HG03280 (cell line): ENCODE measurements around the gene DKK3.
"Not testable (repeated sequence)": the region's sequence is repeated elsewhere in the genome, so short reads cannot be mapped to it uniquely, and the experiment has no call there.

ENCODE experiments used
- ATAC-seq: cut with Tn5 transposase; IDR thresholded peaks from one replicate; pipeline ENCODE4 v1.9.1; 2021; ENCODE audit warnings: mild to moderate bottlenecking, moderate library complexity; ENCODE audit not compliant: unreplicated experiment

The DKK3 gene

DNA sequence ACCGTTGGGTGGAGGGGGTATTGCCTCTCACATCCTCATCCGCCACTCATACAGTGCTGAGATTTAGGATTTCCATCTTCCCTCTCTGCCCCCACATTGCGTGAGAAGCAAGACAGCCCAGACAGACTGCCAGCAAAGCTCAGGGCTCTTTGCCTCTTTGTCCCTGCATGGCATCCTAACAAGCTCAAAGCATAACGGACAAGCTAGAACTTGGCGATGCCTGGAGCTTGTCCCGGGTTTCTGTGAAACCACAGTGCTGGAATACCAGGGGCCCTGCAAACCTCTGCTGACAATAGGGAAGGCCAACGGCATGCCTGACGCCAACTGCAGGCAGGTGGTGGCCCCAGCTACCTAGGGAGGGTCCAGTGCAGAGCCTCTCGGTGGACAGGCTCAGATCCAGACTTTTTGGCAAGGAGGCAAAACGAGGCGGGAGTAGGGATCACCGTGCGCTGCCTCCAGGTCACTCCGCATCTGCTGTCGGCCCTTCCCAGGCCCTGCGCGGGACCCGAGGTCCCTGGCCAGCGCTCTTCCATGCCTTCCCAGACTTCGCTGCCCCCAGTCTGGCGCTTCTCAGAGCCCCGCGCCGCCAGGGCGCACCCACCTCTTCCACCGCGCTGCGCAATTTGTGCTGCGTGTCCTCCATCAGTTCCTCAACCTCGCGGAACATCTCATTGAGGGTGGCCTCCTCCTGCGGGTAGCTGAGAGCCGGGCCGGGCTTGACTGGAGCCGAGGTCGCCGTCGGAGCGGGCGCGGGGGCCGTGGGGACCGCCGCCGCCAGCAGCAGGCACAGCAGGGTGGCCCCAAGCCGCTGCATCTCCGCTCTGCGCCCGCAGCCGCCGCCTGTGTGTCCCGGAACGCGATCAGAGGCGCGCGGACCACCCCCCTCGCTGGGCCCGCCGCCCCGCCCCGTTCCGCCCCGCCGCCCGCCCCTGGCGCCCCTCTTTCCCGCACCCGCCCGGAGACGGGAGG lies at the start of gene DKK3:
Gene DKK3, minus strand, starts transcription at position 858 of the 969 bp plus-strand sequence. Its CDS starts 44 bp downstream, at position 814.
- no peak for ATAC-seq

DNA sequence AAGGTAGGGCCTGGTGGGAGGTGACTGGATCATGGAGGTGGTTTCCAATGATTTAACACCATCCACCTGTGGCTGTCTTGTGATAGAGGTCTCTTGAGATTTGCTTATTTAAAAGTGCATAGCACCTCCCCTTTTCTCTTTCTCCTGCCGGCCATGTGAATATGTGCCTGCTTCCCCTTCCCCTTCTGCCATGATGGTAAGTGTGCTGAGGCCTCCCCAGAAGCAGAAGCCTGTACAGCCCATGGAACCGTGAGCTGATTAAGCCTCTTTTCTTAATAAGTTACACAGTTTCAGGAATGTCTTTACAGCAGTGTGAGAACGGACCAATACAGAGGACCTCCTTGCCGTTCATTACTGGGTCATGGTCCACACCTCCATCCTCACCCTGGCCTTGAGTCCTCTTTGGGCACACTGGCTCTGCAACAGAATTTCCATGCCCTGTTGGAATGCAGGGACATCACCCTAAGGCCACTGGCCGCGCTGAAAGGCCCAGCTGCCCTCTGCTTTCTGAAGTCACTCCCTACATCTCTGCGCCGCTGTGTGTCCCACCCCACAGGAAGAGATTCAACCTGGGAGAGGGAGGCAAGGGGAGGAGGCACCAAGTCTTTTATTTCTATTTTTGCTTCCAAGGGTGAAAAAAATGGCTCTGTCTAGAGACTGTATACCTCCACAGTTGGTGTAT lies 49.0 kb upstream of the DKK3 start:
- no peak for ATAC-seq

DNA sequence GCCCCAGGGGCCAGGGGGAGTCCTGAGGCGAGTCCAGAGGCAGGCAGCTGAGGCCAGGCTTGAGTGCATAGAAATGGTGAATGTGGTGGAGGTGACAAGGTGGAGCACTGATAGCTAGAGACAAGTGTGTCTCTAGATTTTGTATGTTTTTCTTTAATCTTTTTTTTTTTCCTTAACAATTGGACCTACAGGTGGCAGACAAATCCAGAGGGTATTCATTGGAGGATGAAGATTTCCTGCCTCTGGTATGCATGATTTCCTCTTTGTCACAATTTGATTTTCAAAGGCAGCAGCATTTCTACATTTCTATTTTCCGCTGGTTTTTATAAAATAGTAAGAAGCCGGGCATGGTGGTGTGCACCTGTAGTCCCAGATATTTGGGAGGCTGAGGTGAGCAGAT lies 47.7 kb upstream of the DKK3 start:
- no peak for ATAC-seq

DNA sequence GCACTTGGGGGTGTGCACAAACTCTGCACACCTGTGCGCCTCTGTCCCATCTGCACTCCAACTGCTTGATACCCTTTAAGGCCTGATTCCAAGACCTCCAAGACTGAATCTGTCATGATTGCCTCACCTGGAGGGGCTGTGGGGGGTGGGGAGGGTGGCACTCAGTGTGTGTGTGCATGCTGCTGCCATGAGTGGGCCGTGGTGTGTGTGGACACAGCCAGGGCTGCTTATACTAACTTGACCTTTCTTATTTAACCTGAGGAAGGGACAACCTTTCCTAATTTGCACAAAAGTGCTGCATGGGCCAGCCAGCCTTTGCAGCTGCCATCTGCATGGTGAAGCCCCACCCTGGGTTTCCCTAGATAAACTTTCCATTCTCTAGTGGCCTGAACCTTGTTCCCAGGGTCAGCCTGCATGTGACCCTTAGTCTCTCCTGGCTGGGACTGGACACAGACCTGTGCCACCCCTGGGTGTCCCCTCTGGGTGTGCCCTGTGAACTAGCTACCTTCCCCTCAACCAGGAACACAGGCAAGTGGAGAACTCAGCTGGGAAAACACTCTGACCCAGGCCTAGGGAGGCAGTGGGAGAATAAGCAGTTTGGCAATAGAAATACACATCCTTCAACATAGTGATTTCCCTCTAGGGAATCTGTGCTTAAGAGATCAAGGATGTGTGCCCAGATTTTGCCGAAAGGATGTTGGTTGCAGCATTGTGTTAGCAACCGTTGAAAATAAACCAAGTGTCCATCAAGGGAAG lies 45.4 kb upstream of the DKK3 start:
- no peak for ATAC-seq

DNA sequence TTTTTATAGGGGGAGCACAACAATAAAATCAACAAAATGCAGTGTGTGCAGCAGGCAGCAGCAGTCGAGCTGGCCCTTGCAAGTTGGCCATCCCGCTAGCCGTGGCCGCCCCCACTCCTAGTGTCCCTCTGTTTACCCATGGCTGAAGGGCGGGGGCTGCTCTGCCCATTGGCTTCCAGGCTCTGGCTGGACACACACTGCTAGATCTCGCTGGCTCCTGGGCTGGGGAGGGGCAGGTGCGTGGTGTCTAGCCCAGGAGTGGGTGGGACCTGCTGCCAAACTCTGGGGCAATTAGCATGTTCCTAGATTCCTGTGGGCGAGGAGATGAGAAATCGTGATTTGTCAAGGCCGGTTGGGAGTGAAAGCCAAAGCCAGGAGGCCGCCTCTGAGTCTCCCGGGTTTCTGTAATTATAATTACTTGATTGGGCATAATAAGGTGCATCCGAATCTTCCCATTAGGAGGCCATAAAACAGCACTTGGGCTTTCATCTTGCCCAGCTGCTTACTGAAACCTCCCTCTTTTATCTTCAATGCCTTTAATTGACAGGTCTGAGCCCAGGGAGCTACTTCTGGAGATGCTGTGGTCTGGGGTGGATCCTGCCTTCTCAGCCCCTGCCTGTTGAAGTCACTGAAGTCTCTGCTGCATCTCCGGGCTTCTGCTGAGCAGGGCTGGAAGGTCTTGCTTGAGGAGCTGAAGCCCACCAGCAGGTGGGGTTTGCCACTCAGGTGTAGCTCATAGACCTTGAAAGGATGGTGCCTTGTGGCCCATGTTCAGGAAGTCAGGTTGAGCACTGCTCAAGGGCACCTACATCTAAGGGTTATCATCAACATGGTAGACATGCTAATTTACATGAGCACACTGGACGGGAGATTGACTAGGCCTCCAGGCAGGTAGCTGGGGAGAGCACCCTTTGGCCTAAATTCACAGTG lies 44.5 kb upstream of the DKK3 start:
- no peak for ATAC-seq

DNA sequence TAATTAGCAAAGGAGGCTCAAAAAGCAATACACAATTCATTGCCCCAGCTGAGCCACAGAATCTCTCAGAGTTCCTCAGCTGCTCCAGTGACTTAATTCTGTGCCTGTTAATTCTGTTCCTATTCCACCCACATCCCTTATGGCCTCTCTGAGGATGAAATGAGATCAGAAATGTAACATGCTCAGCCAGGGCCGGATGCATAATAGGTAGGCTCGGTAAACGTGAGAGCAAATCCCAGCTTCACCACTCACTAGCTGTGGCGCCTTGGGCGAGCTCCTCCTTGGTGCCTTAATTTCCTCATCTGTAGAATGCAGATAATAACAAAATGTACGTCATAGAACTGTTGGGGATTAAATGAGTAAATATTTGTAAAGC lies 42.8 kb upstream of the DKK3 start:
- ATAC-seq = no peak

DNA sequence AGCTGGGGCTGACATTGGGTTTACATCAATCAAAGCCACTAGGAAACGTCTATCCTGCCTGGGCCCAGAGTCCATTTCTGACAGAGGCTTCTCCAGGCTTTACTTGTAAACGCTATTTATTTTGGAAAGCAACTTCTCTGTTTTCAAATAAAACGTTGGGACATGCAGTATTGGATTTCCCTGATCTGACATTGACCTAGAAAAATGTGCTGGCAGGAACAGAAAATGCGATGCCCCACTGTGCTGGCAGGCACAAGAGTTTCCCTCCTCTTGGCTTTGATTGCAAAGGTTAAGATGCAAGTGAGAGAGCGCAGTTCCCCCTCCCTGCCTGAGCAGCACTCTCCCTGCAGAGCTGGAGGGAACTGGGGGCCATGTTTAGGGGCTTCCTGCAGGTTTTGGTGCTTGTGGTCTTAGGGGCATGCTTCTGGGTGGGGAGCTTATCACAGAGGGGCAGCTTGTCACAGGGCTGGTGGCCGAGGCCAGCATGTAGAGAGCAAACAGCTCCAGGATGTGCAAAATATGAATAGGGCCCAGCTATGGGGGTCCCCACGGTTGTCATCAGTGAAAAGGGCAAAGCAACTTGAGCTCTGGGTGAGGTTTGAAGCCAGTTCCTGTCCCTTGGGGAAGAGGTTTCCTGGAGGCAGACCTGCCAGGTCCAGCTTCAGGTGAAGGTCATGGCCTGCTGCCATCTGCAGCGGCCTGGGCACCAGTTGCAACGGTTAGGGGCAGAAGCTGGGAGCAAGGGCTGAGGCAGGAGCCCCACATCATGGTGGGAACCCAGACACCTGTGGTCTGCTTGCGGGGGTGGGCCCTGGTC lies 42.3 kb upstream of the DKK3 start:
- ATAC-seq = no peak

DNA sequence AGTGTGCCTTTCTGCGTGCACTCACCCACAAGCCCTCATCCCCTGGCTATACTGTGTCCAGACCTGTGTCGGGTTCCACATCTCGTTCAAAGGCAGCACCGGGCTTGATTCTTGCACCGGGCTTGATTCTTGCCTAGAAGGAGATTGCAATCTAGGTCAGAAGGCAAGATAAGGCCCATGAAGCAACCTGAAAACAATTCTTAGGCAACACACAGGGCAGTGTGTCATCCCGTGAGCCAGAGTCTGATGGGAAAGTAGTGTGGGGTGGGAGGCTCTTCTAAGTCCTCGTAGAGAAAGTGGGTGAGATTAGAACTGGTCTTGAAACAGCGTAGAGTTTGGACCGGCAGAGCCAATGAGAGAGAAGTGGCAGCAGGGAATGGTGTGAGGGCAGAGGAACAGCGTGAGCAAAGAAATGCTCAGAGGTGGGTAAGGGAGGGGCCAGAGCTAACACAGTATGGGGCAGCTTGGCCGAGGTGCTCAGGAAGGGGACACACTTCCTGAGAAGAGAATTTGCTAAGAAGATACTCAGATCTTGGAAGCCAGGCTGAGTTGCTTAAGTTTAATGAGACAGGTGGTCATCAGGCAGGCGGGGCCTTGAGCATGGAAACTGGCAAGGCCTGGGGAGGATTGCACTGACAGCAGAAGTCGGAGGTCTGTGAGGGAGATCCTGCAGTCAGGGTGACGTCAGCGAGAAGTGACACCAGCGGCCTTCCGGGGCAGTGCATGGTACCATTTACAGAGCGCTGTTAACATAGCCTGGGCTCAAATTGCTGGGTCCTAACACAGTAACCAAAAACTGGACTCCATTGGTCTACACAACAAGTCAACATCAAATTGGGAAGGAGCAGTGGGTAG lies 40.7 kb upstream of the DKK3 start:
- ATAC-seq = no peak

DNA sequence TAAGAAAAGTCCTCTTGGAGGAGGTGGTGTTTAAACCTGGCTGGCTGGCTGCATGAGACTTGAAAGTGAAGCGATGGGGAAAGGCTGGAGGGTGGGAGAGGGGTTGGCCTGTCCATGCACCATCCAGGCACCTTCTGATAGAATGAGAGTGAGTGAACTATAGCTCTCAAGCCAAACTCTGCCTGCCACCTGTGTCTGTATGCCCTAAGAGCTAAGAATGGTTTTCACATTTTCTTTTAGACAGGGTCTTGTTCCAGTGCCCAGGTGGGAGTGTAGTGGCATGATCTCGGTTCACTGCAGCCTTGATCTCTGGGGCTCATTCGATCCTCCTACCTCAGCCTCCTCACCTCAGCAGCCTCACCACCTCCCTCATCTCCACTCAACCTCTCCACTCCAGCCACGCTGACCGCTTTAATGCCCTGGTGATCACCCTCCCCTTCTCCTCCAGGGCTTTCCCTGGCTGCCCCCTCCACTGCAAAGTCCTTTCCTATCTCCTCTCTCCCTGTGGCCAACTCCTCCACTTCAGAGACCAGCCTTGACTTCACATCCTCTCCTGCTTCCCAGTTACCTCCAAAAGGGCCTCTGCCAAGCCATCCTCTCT lies 38.3 kb upstream of the DKK3 start:
- no peak for ATAC-seq

DNA sequence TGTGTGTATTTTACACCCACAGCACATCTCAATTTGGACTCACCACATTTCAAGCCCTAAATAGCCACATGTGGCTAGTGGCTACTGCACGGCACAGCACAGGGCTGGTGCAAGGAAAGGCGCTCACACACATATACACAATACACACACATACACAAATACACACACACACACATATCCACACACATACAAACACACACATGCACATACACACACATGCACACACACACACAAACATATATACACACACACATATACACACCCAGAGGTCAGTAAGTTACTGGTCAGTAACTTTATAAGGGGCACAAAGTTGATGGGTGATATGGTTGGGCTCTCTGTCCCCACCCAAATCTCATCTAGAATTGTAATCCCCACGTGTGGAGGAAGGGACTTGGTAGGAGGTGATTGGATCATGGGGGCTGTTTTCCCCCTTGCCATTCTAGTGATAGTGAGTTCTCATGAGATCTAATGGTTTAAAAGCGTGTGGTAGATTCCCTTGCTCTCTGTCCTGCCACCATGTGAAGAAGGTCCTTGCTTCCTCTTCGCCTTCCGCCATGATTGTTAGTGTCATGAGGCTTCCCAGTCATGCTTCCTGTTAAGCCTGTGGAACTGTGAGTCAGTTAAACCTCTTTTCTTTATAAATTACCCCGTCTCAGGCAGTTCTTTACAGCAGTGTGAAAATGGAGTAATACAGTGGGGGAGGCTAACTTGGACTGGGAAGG lies 37.6 kb upstream of the DKK3 start:
- ATAC-seq = no peak

DNA sequence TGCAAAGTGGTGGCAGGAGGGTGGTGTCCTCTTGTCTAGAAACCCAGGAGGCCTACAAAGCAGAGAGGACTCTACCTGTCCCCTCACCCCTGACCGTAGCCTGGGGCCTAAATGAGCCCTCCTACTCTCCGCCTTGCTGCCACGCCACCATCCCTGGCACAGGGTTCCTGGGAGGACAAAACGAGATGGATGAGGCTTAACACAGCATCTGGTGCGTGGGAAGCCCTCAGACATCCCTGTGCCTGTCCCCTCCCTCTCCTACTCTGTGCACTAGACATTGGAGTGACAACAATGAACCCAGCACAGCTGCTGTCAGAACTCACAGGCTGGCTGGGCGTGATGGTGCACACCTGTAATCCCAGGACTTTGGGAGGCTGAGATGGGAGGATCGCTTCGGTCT lies 36.4 kb upstream of the DKK3 start:
- ATAC-seq = no peak

DNA sequence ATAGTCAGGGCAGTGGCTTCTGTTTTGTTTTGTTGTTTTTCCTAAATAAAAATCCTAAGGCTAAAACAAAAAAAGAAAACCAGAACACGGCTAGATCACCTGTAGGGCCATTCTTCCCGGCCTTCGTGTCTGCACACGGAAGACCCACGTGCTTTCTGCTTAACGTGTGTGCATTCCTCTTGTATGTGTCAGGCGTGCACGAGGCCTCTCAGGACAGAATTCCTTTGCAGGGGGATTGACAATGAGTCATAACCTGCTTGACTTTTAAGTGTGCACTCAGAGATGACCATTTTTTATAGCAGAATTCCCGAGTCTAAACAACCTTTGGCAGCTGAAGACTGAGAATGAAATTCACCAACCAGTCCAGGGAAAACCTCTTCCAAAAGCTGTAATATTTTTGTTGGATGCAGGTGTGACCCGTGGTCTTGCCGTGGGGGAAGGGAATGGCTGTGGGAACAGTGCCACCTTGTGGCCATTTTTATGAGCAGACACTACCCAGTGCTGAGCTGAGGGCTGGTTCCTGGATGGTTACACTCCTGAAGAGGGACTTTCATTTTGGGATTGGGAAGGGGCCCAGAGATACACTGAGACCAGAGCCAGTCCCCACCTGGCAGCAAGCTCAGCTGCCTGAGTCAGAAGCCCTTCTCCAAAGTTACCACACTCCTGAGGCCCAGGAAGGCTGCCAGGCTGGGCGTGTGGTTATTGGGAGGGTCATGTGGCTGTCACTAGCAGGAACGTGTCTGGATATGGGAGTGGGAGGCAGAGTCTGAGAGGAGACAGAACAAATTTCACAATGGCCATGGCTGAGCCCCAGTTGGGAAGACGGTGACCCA lies 35.7 kb upstream of the DKK3 start:
- ATAC-seq = peak; percentile 61

DNA sequence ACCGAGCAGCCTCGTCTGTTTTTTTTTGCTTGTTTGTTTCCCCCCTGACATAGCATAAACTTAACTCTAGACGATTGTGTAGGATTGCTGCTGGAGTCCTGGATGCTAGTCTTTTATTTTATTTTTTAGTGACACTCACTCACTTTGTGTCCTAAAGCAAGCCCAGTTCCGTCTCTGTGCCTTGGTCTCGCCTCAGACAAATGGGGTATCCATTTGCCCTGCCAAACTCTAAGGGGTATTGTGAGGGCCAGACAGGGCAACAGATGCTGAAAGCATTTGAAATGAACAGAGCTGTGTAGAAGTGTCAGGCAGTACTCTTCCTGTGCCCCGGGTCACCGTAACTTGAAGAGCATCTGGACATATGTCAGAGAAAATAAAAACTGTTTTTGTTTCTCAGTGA lies 34.8 kb upstream of the DKK3 start:
- ATAC-seq = no peak

DNA sequence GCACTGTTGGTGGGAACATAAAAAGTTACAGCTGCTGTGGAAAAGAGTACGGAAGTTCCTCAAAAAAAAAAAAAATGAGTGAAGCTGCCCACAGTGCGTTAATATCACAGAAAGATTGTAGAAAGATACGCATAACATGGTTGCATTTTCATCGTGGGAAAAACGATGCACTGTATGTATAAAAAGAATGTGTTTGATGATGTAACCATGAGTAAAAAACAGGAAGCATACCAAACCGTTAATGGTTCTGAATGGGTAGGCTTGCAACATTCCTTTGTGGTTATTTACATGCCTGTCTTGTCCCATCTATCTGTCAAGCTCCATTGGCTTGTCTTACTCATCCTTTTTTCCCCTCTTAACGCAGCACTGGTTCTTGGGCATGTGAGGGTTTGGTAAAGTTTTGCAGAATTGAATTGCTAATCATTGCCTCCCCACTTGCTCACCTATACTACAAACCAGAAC lies 33.8 kb upstream of the DKK3 start:
- no peak for ATAC-seq

DNA sequence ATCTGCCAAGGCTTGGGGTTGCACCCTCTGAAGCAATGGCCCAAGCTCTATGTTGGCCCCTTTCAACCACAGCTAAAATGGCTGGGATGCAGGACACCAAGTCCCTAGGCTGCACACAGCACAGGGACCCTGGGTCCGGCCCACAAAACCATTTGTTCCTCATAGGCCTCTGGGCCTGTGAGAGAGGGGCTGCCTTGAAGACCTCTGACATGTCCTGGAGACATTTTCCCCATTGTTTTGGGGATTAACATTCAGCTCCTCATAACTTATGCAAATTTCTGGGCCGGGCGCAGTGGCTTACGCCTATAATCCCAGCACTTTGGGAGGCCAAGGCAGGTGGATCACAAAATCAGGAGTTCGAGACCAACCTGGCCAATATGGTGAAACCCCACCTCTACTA lies 32.3 kb upstream of the DKK3 start:
- ATAC-seq = not testable (repeated sequence)

DNA sequence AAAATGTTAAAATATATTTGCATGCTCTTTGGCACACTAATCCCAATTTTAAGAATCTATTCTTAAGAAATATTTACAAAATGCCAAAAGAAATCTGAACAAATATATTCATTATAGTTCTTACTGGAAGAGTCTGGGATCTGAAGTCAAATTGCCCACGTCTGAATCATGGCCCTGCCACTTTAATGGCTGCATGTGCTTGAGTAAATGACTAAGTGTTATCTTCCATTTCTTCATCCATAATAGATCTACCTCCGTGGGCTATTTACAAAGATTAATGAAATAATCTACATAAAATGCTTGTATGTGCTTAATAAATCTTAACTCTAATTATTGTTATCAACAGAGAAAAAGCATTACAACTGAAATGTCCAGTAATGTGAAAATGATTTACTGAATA lies 24.5 kb upstream of the DKK3 start:
- ATAC-seq = no peak
